Caco-2 (cell line): ENCODE results near the gene CUTA. TPM values are rescaled to one million over a fixed set of nuclear protein-coding genes. Genes with fewer than 3 reads are reported as not detected.

Experiments used
- BruUV-seq: library from RNA; stranded (reverse); fragments of 400-500 nt; replicated peaks from 2 replicates; lab custom pipeline; 2021; lab: Mats Ljungman, UMichigan
- CTCF ChIA-PET: fragments of 300-600 bp; sonication (Branson Sonifier 250); formaldehyde crosslinking; loops from one replicate; lab custom pipeline; 2022; ENCODE audit warnings: antibody characterized with exemption; lab: Charles Lee
- POLR2A ChIA-PET: fragments of 300-600 bp; sonication (Branson Sonifier 250); formaldehyde crosslinking; loops from one replicate; lab custom pipeline; 2022; ENCODE audit warnings: antibody characterized with exemption; lab: Charles Lee
- DNase-seq, 2 experiments: peaks; one replicate each; pipeline versions ENCODE4 v3.0.0 to v3.0.0-alpha.2; 2020 to 2022
- H3K27me3 ChIP-seq: replicated peaks from 2 replicates; pipeline ENCODE4 v1.6.0; 2011; ENCODE audit warnings: low read length; ENCODE audit not compliant: control insufficient read depth, insufficient read depth
- H3K36me3 ChIP-seq: 2 replicates; pipeline ENCODE4 v1.5.1; 2011; ENCODE audit warnings: low read length; ENCODE audit not compliant: control insufficient read depth, insufficient read depth
- H3K4me1 ChIP-seq: fragments of 250-450 bp; sonication (Bioruptor Pico); 2 replicates; pipeline ENCODE4 v1.5.1; 2020; ENCODE audit warnings: mild to moderate bottlenecking
- H3K4me3 ChIP-seq: 2 replicates; pipeline ENCODE4 v1.5.1; 2011; ENCODE audit warnings: low read depth, mild to moderate bottlenecking, control low read depth, low read length
- H3K9me3 ChIP-seq: fragments of 250-450 bp; sonication (Bioruptor Pico); 2 replicates; pipeline ENCODE4 v1.5.1; 2020; ENCODE audit warnings: mild to moderate bottlenecking, moderate library complexity
- H3K27ac Mint-ChIP-seq: one replicate; pipeline ENCODE4 v1.8.0; 2022; ENCODE audit warnings: mixed read lengths; ENCODE audit not compliant: unreplicated experiment
- H3K27me3 Mint-ChIP-seq: one replicate; pipeline ENCODE4 v1.8.0; 2022; ENCODE audit warnings: mixed read lengths; ENCODE audit not compliant: insufficient read depth, unreplicated experiment
- H3K36me3 Mint-ChIP-seq: one replicate; pipeline ENCODE4 v1.8.0; 2022; ENCODE audit warnings: mild to moderate bottlenecking, mixed read lengths; ENCODE audit not compliant: insufficient read depth, unreplicated experiment
- H3K4me1 Mint-ChIP-seq: one replicate; pipeline ENCODE4 v1.8.0; 2022; ENCODE audit warnings: low read depth, mixed read lengths; ENCODE audit not compliant: unreplicated experiment
- H3K4me3 Mint-ChIP-seq: one replicate; pipeline ENCODE4 v1.8.0; 2022; ENCODE audit warnings: mild to moderate bottlenecking, moderate library complexity, mixed read lengths; ENCODE audit not compliant: unreplicated experiment
- H3K9me3 Mint-ChIP-seq: one replicate; pipeline ENCODE4 v1.8.0; 2022; ENCODE audit warnings: mixed read lengths; ENCODE audit not compliant: unreplicated experiment
- CTCF ChIP-seq, 2 experiments: fragments of 200-600 bp in 1 of 2; IDR thresholded peaks; 1 replicate in 1 of 2; 2 replicates in 1 of 2; pipeline versions ENCODE4 v1.5.1 to v1.8.0; 2011 to 2022; ENCODE audit warnings: antibody characterized with exemption in 1 of 2, control low read depth in 1 of 2, inconsistent platforms in 1 of 2, low read depth in 1 of 2, low read length in 1 of 2, mild to moderate bottlenecking in 1 of 2, moderate library complexity in 1 of 2; ENCODE audit not compliant: insufficient read depth in 1 of 2, severe bottlenecking in 1 of 2, unreplicated experiment in 1 of 2
- intact Hi-C: fragments of 100-400 bp; cut with micrococcal nuclease; formaldehyde crosslinking; loops from one replicate; pipeline ENCODE4 v1.10.0; 2022; ENCODE audit not compliant: unreplicated experiment
- total RNA-seq: library from RNA; stranded (reverse); gene quantifications from 2 replicates; pipeline ENCODE4 v1.2.3, GENCODE V29; 2022

CUTA gene
- total RNA-seq, 1 experiment from 2014 or later: 166 TPM

GRCh38 chr6:33443619-33444504 is 26.0 kb upstream of the CUTA start:
- Mint-ChIP-seq H3K27ac (no peak overlapping the region), H3K27me3 (no peaks in the 10 kb centered on the region), H3K4me3 (no peak overlapping the region), H3K9me3 (no peaks in the 10 kb centered on the region), H3K36me3 (peaks cover 4% of the 10 kb centered on the region), H3K4me1 (no peaks in the 10 kb centered on the region)
- H3K4me3 ChIP-seq: no peak overlapping the region
- ChIA-PET CTCF (no interaction called here), POLR2A (no interaction called here)
- H3K36me3 ChIP-seq: no peaks in the 10 kb centered on the region; the same call in 1 of the 2 replicates
- DNase-seq: no peak
- no peak for TF ChIP-seq CTCF (IDR thresholded peaks at IDR 0.05; ENCODE audit: insufficient read depth in 1 of 2, low read depth in 1 of 2, low read length in 1 of 2, severe bottlenecking in 1 of 2, unreplicated experiment in 1 of 2)
- no TSS peak for BruUV-seq
- H3K9me3 ChIP-seq: no peaks in the 10 kb centered on the region
- intact Hi-C loops: no loop called here
- no peaks in the 10 kb centered on the region for H3K4me1 ChIP-seq
- H3K27me3 ChIP-seq: no peaks in the 10 kb centered on the region

- Histone ChIP-seq H3K4me1 (no peaks in the 10 kb centered on the region), H3K4me3 (no peak overlapping the region), H3K9me3 (no peaks in the 10 kb centered on the region), H3K36me3 (no peaks in the 10 kb centered on the region; the same call in 1 of the 2 replicates), H3K27me3 (no peaks in the 10 kb centered on the region)
- no peak for DNase-seq
- ChIA-PET CTCF (interaction anchor here (0.6 kb wide), 1 partner anchor 48 kb away, joined by 3 read pairs; no protein-coding TSS in a partner anchor), POLR2A (no interaction called here)
- H3K27me3 Mint-ChIP-seq: no peaks in the 10 kb centered on the region
- H3K36me3 Mint-ChIP-seq: peaks cover 12% of the 10 kb centered on the region
- H3K9me3 Mint-ChIP-seq: no peaks in the 10 kb centered on the region
- H3K4me1 Mint-ChIP-seq: no peaks in the 10 kb centered on the region
- intact Hi-C loops: no loop called here
- no TSS peak for BruUV-seq
- H3K27ac Mint-ChIP-seq: no peak overlapping the region
- no peak overlapping the region for H3K4me3 Mint-ChIP-seq
- TF ChIP-seq CTCF (IDR thresholded peaks at IDR 0.05; ENCODE audit: insufficient read depth in 1 of 2, low read depth in 1 of 2, low read length in 1 of 2, severe bottlenecking in 1 of 2, unreplicated experiment in 1 of 2): no peak
These were observed 25.1 kb upstream of the CUTA start for GRCh38 chr6:33443025-33443424.

GRCh38 chr6:33442283-33442682 is 24.4 kb upstream of the CUTA start:
- H3K27me3 ChIP-seq: no peaks in the 10 kb centered on the region
- H3K36me3 Mint-ChIP-seq: peaks cover 13% of the 10 kb centered on the region
- TF ChIP-seq CTCF (IDR thresholded peaks at IDR 0.05; ENCODE audit: insufficient read depth in 1 of 2, low read depth in 1 of 2, low read length in 1 of 2, severe bottlenecking in 1 of 2, unreplicated experiment in 1 of 2): no peak
- H3K4me3 ChIP-seq: no peak overlapping the region
- H3K27me3 Mint-ChIP-seq: no peaks in the 10 kb centered on the region
- no peaks in the 10 kb centered on the region for H3K4me1 Mint-ChIP-seq
- BruUV-seq: no TSS peak
- intact Hi-C loops: no loop called here
- no peak for DNase-seq
- no peaks in the 10 kb centered on the region for H3K4me1 ChIP-seq
- H3K9me3 ChIP-seq: no peaks in the 10 kb centered on the region
- H3K27ac Mint-ChIP-seq: no peak overlapping the region
- no peaks in the 10 kb centered on the region; the same call in 1 of the 2 replicates for H3K36me3 ChIP-seq
- ChIA-PET CTCF (interaction anchor here (0.6 kb wide), 1 partner anchor 48 kb away, joined by 3 read pairs; no protein-coding TSS in a partner anchor), POLR2A (no interaction called here)
- no peak overlapping the region for H3K4me3 Mint-ChIP-seq
- no peaks in the 10 kb centered on the region for H3K9me3 Mint-ChIP-seq
